Neural cell (in vitro differentiated cells): ENCODE data around the gene PRSS57.

Source experiments
- CTCF ChIP-seq: fragments of 450-650 bp; IDR thresholded peaks from 2 replicates; pipeline ENCODE4 v1.5.1; 2014; ENCODE audit warnings: antibody characterized with exemption, mild to moderate bottlenecking, moderate library complexity; ENCODE audit not compliant: poor library complexity, severe bottlenecking
- EP300 ChIP-seq: fragments of 450-650 bp; conservative IDR thresholded peaks from 2 replicates; pipeline ENCODE4 v1.6.1; 2014; ENCODE audit warnings: antibody characterized with exemption, mild to moderate bottlenecking, moderate library complexity; ENCODE audit not compliant: poor library complexity, severe bottlenecking
- EZH2 ChIP-seq: fragments of 200-600, 300-800 bp; shearing (Covaris generic), sonication (generic); IDR thresholded peaks from 2 replicates; pipeline ENCODE4 v1.6.1; 2014; ENCODE audit warnings: antibody characterized with exemption, low read length, borderline replicate concordance, mild to moderate bottlenecking; ENCODE audit not compliant: insufficient read depth, poor library complexity, severe bottlenecking
- MXI1 ChIP-seq: fragments of 450-650 bp; conservative IDR thresholded peaks from 2 replicates; pipeline ENCODE4 v1.6.1; 2014; ENCODE audit warnings: antibody characterized with exemption, mild to moderate bottlenecking; ENCODE audit not compliant: poor library complexity, severe bottlenecking
- POLR2AphosphoS5 ChIP-seq: IDR thresholded peaks from 2 replicates; pipeline ENCODE4 v1.6.1; 2012
- RAD21 ChIP-seq: fragments of 450-650 bp; conservative IDR thresholded peaks from 2 replicates; pipeline ENCODE4 v1.6.1; 2014; ENCODE audit warnings: antibody characterized with exemption, mild to moderate bottlenecking, moderate library complexity
- REST ChIP-seq: IDR thresholded peaks from 2 replicates; pipeline ENCODE4 v1.6.1; 2012; ENCODE audit warnings: borderline replicate concordance
- TAF1 ChIP-seq: IDR thresholded peaks from 2 replicates; pipeline ENCODE4 v1.6.1; 2012; ENCODE audit warnings: low read depth

- TF ChIP-seq CTCF (no peak), RAD21 (no peak), MXI1 (no peak), EZH2 (no peak), TAF1 (no peak), EP300 (no peak), REST (no peak), POLR2AphosphoS5 (no peak)
Observed at GRCh38 chr19:642767-643727, 52.2 kb downstream of the PRSS57 start.
